HG02884 (cell line): Measurements from ENCODE around the gene AIG1.

Source experiments
- ATAC-seq: cut with Tn5 transposase; IDR thresholded peaks from one replicate; pipeline ENCODE4 v1.9.1; 2021; ENCODE audit warnings: mild to moderate bottlenecking, moderate library complexity; ENCODE audit not compliant: unreplicated experiment

AIG1 gene

GRCh38 chr6:143192766-143193165, 132.1 kb downstream of the AIG1 start:
- ATAC-seq: no peak

GRCh38 chr6:143193571-143194094, 132.9 kb downstream of the AIG1 start:
- no peak for ATAC-seq

- no peak for ATAC-seq
Measured at GRCh38 chr6:143194095-143194589, 133.5 kb downstream of the AIG1 start.

GRCh38 chr6:143195349-143195845, 134.7 kb downstream of the AIG1 start:
- ATAC-seq: no peak

GRCh38 chr6:143196525-143197225, 136.0 kb downstream of the AIG1 start:
- ATAC-seq: no peak

- no peak for ATAC-seq
Measured at GRCh38 chr6:143197377-143197776, 136.7 kb downstream of the AIG1 start.

- ATAC-seq: no peak
Measured at GRCh38 chr6:143198312-143198711, 137.6 kb downstream of the AIG1 start.

- no peak for ATAC-seq
Measured at GRCh38 chr6:143199291-143199690, 138.6 kb downstream of the AIG1 start.

GRCh38 chr6:143200167-143200770, 139.6 kb downstream of the AIG1 start:
- no peak for ATAC-seq

GRCh38 chr6:143204045-143204444, 143.4 kb downstream of the AIG1 start:
- no peak for ATAC-seq

- ATAC-seq: no peak
Measured at GRCh38 chr6:143205131-143205535, 144.4 kb downstream of the AIG1 start.

- no peak for ATAC-seq
Measured at GRCh38 chr6:143205585-143205984, 144.9 kb downstream of the AIG1 start.

GRCh38 chr6:143205991-143206390, 145.3 kb downstream of the AIG1 start:
- ATAC-seq: no peak

GRCh38 chr6:143206550-143206949, 145.9 kb downstream of the AIG1 start:
- no peak for ATAC-seq

- no peak for ATAC-seq
Measured at GRCh38 chr6:143210420-143210819, 149.7 kb downstream of the AIG1 start.

GRCh38 chr6:143213859-143214376, 153.2 kb downstream of the AIG1 start:
- no peak for ATAC-seq

GRCh38 chr6:143215363-143215762, 154.7 kb downstream of the AIG1 start:
- ATAC-seq: no peak

GRCh38 chr6:143215771-143216170, 155.1 kb downstream of the AIG1 start:
- ATAC-seq: no peak

GRCh38 chr6:143218233-143218632, 157.5 kb downstream of the AIG1 start:
- no peak for ATAC-seq

GRCh38 chr6:143221698-143222097, 161.0 kb downstream of the AIG1 start:
- no peak for ATAC-seq

- ATAC-seq: no peak
Measured at GRCh38 chr6:143222310-143222709, 161.6 kb downstream of the AIG1 start.

GRCh38 chr6:143222801-143223231, 162.1 kb downstream of the AIG1 start:
- ATAC-seq: no peak
